GM19324 (cell line): Measurements from ENCODE around the gene HORMAD2.

Experiments used
- ATAC-seq: cut with Tn5 transposase; IDR thresholded peaks from one replicate; pipeline ENCODE4 v1.9.1; 2021; ENCODE audit warnings: mild to moderate bottlenecking, moderate library complexity; ENCODE audit not compliant: unreplicated experiment, low FRiP score

HORMAD2 gene, protein sequence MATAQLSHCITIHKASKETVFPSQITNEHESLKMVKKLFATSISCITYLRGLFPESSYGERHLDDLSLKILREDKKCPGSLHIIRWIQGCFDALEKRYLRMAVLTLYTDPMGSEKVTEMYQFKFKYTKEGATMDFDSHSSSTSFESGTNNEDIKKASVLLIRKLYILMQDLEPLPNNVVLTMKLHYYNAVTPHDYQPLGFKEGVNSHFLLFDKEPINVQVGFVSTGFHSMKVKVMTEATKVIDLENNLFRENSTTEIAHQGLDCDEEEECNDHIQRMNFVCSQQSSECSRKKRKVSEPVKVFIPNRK

DNA sequence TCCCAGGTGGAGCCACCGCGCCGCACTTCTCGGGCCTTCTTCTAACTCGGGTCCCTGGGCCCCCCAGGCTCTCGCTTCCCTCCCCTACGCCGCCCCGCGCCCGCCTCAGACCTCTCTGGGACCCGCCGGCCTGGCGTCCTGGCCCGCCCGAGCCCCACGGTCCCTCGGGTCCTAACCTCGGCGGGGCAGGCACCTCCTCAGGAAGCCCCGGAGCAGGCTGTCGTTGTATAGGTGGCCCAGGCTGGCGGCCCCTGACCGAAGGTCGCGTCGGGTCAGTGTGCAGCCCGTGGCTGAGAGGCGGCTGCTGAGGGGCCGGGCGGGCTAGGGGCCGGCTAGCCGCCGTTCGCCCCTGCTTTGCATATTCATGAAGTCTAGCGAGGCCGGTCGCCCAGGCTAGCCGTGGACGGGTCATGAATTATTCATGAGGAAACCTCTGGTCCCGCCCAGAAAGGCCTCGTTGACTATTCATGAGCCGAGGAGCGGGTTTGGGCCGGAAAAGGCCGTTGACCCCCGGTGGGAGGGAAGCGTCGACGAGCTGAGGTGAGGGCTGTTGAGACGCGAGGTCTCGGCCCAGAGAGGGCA, at the start of gene HORMAD2:
HORMAD2 (plus strand) TSS at position 513 of the 582 bp plus-strand sequence. CDS start 13,489 bp downstream, outside the sequence.
- no peak for ATAC-seq

DNA sequence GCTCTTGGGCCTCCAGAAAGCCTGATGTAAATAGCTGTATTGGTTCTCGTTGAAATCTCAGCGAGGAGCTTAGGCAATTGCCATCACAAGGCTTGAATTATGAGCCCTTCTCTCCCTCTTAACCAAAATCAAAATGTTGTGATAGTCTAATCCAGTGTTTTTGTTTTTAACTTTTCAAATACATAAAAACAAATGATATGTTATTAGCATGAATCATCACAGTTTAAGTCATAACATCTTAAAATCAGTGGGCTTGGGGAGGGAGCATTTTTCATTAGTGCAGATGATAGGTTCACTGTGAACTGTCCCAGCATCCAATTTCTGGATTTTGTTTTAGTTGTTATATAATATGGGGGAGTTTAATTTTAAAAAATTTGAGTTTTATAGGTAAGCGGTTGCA, 48.9 kb upstream of the HORMAD2 start:
- ATAC-seq, result no peak

DNA sequence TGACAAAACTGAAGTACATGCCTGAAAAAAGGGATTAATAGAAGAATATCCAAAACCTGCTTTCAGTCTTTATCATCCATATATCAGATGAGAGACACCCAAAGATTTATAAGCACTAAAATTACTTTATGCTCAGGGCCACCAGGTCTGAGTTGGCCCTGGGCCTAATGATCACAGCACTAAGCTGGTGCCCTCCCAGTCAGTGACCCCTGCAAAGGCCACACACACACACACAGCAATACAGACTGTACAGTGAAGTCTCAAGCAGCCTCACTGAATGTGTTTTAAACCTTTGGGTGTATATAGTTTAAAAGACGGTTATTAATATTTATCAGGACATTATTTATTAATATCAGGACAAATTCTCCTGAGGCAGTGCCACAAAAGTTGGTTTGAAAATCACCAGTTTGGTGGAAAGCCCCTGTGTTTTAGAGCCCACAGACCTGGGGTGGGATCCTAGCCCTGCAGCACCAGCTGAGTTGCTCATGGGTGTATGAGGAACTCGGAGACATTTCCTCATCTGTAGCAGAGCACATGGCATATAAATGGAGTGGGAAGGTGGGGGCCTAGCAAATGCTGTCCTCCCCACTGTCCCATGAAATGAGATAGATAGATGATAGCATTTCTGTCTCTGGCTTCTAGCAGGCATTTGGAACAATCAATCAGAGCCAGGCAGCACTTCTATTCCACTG, 48.4 kb upstream of the HORMAD2 start:
- ATAC-seq, result no peak

DNA sequence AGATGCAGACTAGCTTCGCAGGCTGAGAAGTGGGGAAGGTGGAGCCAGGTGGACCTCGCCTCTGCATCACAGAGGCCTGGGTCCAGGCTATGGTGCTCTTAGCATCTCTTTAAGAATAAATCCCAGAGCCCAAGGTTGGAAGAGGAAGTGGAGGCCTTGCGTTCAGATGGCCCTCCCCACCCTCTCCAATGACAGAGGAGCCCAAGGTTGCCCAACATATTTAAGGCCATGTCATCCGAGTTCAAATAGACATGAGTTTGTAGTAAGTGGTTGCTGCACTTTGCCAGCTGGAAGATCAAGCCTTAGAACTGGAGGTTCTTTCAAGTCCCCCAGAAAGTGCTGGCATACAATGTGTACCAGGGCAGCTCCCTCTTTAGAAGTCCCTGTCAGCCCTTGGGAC, 47.1 kb upstream of the HORMAD2 start:
- no peak for ATAC-seq

DNA sequence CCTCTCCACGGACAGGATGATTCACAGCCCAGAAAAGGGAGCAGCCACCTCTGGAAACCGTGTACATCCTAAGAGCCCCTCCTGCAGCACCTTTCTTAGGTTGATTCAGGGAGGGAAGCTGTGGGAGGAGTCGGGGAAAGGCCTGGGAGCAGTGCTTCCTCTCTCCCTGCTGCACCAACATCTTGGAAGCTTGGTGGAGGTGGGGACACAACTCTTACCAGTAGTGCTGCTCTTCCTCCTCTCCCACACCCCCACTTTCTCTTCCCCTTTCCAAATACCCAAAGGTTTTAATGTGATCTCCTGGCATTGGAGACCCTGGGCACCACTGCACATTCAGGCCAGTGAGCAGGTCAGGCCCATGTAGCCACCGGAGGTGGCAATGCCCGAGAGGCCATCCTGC, 46.4 kb upstream of the HORMAD2 start:
- ATAC-seq, result no peak

DNA sequence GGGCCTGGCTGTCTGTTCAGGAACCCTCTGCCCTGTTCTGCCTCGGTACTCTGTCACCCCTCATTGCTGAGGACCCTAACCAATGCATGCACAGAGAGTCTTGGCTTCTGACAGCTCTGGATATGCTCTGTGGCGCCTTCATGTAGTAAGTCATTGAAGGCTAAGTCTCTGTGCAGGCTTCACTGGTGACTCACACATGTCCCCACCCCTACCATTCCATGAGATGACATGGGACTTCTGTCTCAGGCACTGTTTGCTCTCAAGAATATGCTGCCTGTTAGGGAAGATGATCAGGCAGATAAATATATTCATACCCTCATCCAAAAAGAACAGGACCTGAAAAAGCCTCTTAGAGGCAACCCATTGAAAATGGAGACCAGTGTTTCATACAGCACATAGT, 43.6 kb upstream of the HORMAD2 start:
- ATAC-seq, result no peak

DNA sequence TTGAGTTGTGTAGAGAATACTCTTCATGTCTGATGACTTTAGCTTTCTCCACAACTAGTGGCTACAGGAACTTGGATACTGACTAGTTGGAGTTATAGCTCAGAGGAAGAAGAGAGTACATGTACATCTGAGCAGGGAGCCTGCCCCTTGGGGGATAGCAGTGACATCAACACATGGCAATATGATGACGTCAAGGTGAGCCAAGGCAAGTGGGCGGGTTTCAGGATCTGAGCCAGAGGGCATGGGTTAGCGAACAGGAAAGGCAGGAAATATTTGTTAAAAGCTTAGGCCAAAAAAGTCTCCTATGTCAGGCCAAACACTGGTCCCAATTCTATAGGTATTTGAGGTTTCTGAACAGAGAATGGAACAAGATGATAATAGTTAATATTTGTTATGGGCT, 42.0 kb upstream of the HORMAD2 start:
- ATAC-seq, result no peak

DNA sequence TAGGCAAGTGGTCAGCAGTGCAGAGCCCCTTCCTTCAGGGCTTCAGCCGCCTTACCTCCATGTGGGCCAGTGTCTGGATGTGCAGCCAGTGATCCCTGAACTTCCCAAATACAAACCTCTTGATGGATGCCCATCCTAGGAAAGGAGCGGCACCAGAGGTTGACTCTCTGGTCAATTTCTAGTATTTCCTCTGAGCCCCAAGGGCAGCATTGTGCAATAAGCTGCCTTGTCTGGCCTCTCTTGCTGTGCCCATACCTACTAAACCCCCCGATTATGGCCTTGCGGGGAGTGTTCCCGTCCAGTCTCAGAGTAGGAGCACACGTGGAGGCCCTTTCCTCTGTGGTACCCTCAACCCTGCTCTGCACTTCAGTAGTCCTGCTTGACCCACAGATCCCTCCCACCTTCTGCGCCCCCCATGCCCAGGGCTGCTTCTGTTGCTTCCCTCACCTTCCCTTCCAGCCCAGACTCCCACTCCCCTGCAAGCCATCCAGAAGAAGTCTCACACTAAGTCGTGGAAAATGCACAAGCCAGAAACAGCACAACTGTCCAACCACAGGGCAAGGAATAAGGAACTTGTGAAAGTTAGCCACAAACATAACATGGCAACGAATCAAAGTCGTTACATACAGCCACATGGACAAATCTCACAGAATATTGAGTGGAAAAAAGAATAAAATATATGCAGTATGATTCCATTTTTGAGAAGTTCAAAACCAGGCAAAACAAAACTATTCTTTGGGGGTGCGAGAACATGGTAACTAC, 39.6 kb upstream of the HORMAD2 start:
- no peak for ATAC-seq

DNA sequence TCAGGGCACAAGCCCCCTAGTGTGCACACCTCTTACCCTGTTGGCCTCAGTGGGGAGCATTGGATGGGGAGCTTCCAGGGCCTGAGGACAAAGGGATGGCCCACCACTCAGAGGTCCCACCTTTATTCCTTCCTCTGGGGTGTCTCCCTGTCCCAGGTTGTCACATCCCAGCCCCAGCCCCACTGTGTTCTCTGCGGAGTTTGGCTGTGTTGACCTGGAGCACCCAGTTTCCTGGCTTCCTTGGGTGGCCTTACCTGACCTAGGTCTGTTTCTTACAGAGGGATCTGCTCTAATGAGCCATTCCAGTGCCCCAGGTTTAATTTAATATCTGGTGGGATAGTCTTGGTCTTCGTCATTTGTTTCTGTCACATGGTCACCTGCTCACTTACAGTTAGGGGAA, 38.8 kb upstream of the HORMAD2 start:
- ATAC-seq, result no peak

DNA sequence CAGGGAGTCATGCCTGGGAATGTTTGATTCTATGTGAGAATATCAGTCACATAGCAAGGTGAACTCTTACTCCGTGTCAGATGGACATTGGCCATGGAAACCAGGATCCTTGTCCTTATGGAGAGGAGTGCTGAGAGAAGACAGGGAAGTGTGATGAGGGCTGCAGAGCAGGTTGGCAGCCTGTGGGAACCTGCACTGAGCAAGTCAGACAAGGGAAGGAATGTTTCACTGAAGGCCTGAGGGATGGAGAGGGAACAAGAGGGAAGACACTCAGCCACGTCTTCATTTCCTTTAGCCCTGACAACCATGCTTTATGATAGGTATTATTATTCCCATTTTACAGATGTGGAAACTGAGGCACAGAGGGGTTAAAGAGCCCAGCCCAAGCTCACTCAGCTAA, 38.4 kb upstream of the HORMAD2 start:
- no peak for ATAC-seq

DNA sequence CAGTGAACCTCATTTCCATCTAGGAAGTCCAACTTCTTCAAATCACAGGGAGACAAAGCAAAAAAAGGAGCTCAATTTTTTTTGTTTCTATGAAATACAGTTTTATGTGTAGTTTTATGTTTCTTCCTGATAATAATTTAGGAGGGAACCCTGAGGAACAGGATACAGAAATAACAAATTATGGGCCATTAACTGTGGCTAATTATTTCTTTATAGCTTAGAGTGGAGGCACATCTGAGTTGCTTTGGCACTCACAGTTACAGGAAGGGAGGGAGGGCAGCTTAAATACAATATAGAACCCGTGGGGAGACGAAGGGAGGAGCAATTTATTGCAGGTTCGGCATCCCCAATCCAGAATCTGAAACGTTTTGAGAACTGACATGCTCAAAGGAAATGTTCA, 37.1 kb upstream of the HORMAD2 start:
- no peak for ATAC-seq

DNA sequence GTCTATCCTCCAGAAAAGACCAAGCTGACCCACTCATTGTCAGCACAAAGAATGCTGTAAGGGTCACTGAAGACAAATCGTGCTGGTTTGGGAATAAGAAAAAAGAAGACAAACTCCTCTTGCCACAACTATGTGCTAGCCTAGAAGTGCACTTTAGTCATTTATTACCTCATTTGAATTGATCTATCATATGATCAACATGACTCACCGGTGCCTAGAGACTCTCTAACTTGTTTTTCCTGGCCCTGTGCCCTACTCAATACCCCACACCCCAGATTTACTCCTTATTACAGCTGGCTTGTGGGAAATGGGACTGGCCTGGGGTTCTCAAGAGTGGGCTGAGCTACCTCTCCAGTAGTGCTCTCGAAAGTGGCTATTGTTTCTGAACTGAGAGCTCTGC, 35.9 kb upstream of the HORMAD2 start:
- no peak for ATAC-seq

DNA sequence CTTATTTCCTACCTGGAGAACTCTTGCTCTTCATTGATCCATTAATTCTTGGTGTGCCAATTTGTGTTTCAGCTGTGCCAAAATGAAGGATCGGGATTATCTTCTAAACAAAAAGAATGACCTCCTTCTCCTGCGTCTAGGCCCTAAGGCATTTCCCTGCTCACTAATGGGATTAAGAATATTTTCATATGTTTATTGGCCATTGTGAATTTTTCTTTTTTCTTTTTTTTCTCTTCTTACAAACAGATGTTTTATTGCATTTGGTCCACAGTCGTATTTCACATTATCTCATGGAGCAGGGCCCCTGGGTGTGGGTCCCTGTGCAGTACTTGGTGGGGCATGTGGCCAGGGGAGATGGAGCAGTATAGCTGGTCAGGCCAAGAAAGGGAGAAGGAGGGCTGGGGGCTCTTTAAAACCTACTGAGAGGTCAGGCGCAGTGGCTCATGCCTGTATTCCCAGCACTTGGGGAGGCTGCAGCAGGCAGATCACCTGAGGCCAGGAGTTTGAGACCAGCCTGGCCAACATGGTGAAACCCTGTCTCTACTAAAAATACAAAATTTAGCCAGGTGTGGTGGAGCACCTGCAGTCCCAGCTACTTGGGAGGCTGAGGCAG, 35.3 kb upstream of the HORMAD2 start:
- ATAC-seq, result no peak

DNA sequence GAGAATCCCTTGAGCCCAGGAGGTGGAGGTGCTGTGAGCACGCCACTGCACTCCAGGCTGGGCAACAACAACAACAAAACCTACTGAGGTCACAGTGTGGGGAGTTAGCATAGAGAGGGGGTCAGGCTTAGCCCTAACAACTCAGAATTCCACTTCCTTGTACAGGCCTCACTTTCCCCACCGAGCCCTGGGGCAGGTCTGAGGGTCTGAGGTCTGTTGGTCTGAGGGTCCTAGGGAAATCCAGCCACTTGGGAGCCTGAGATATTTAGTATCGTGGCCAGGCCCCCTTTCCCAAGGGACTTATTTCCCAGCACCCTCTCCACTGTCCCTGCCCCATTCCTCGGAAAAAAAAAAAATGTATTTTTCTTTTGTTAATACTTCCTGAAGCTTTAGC, 34.8 kb upstream of the HORMAD2 start:
- ATAC-seq, result no peak

DNA sequence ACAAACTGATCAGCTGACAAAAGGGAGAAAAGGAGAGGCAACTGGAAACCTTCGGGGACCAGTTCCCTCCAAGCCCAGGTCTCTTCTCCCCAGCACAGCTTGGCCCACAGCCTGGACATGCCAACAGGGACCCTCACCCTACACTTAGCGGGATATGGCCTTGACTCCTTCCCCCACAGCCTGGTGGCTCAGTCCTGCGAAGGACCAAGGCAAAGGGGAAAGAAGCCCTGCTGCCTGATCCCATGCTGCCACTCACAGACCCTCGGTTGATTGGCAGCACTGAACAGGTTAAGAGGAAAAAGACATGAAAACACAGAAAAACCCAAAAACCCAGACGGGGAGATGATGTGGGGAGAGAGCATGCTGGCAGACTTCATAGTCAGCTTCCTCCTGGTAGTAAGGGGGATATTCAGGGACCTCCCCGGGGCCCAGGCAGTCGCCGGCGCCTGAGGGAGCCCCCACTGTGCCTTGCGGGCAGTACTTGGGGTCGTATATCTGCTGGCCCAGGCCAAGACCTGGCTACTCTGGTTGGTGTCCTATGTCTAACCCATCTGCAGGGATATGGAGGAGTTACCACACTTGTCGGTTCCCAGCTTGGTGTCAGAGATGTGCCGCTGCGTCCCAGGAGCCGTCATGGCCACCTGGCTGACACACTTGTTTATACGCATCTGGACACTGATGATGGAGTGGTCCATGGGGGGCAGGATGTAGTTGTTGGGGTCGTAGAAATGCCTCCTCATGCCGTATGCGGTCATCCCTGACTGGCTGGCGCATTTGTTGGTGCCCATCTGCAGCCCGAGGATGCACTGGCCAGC, 34.2 kb upstream of the HORMAD2 start:
- no peak for ATAC-seq

DNA sequence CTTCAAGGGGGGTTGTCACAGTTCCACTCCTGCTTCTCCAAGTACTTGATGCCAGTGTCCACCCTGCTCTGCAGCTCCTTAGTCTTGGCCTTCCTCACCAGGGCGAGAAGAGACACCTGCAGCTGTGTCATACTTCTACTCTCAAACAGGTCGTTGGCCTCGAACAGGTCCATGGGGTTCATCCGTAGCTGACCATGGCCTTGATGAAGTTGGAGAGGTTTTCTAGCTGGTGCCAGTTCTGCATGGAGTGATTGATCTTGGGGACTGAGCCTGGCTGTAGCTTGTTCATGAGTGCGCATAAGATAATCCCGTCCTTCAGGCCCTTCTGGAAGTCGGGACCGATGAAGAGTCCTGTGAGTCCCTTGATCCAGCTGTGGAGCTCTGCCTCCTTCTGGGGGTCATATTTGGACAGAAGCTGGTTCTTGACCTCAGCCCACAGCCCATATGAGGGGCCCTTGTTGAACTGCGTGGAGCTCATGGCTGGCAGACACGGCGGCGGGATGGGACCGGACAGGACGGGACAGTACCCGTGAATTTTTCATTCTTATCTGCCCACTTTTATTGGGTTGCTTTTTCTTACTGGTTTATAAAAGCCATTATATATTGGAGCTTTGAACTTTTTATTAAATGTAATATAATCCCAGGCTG, 33.4 kb upstream of the HORMAD2 start:
- no peak for ATAC-seq

DNA sequence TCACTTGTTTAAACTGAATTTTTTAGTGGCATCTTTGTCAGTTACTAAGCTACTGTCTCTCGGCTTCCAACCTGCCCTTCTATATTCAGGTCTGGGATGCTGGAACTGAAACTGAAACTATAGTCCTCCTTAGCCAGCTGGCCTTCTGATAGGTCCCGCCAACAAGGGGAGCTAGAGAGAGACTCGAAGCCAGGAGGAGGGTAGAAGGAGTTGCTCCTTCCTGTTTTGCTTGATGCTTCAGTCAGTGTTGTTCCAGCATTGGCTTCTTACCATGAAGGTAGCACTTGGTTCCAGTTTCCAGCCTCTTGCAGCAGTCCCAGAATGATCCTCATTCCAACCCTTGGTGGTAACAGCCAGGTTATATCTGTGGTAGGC, 32.9 kb upstream of the HORMAD2 start:
- no peak for ATAC-seq

DNA sequence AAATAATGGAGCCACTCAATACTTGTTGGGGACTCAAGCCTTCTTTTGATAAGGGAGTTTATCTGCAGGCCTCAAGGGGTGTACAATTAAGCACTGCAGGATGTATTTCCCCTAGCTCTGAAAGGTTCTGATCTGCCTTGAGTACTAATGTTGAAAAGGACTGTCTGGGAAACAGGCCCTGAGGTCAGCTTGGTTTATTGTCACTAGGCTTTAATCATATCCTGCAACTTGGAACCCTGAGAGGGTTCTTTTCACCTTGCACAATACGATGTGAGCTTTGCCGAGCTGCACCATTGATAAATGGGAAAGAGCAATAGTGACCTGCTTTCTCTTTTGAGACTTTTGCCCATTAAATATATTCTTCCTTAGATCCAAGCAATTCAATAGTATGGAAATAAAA, 31.6 kb upstream of the HORMAD2 start:
- ATAC-seq, result no peak

DNA sequence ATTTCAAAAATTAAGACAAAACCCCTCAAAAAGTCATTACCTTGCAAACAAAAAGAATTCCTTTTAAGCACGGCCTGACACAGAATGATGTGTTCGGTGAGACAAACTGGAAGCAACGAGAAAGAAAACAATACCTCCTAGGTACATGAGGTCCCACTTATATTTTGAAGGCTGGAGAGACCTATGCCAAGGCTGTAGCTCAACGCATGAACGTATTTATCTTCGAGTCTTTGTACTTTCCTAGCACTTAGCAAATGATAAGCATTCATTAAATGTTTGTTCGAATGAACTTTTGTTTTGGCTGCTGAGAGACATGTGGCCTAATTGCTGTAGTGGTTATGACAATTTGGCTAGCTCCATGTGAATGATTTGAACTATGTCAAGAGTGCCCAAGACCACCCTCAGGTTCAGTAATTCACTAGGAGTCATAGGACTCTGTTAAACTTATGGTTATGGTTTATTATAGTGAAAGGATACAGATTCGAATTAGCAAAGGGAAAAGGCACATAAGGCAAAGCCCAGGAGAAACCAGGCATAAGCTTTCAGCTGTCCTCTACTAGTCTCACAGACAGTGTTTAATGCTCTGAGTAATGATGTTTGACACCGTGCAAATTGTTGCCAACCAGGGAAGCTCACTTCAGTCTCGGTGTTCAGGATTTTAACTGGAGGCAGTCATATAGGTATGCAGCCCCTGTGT, 26.0 kb upstream of the HORMAD2 start:
- ATAC-seq, result no peak
